SK-N-SH treated with all-trans-retinoic acid at 6 μM for 48 hours (cell line): ENCODE measurements around the gene MTOR.
A peak's percentile ranks its signal among the peaks of the same experiment; 100 is the strongest.

Source experiments
- ATAC-seq: fragments of 200-7000 bp; cut with Tn5 transposase; 3 replicates; pipeline ENCODE4 v1.9.1; 2020; ENCODE audit warnings: mild to moderate bottlenecking, moderate library complexity
- ARNTL ChIP-seq: fragments of 450-650 bp; formaldehyde crosslinking; IDR thresholded peaks from 2 replicates; pipeline ENCODE4 v1.5.0; 2020; ENCODE audit warnings: low read depth, mild to moderate bottlenecking, moderate library complexity, borderline replicate concordance
- CSDC2 ChIP-seq: fragments of 250-450 bp; sonication (Bioruptor Pico); IDR thresholded peaks from 2 replicates; pipeline ENCODE4 v1.5.0; 2020; ENCODE audit warnings: mild to moderate bottlenecking, moderate library complexity
- GLIS3 ChIP-seq: fragments of 250-450 bp; sonication (Bioruptor Pico); IDR thresholded peaks from 2 replicates; pipeline ENCODE4 v1.5.0; 2020; ENCODE audit warnings: mild to moderate bottlenecking, moderate library complexity
- ISL1 ChIP-seq: fragments of 250-450 bp; sonication (Bioruptor Pico); IDR thresholded peaks from 2 replicates; pipeline ENCODE4 v2.1.2; 2022; ENCODE audit warnings: mild to moderate bottlenecking, moderate library complexity
- OSR1 ChIP-seq: fragments of 250-450 bp; sonication (Bioruptor Pico); IDR thresholded peaks from 2 replicates; pipeline ENCODE4 v1.8.0; 2022; ENCODE audit warnings: moderate library complexity, mild to moderate bottlenecking, inconsistent platforms
- PPARA ChIP-seq: fragments of 250-450 bp; sonication (Bioruptor Pico); IDR thresholded peaks from 2 replicates; pipeline ENCODE4 v1.5.0; 2020; ENCODE audit warnings: mild to moderate bottlenecking, borderline replicate concordance
- RARB ChIP-seq: fragments of 250-450 bp; sonication (Bioruptor Pico); IDR thresholded peaks from 2 replicates; pipeline ENCODE4 v1.8.0; 2021; ENCODE audit warnings: mild to moderate bottlenecking, moderate library complexity
- SNAI2 ChIP-seq: fragments of 250-450 bp; sonication (Bioruptor Pico); IDR thresholded peaks from 2 replicates; pipeline ENCODE4 v1.5.0; 2020; ENCODE audit warnings: mild to moderate bottlenecking, moderate library complexity
- TCF4 ChIP-seq: fragments of 250-450 bp; sonication (Bioruptor Pico); IDR thresholded peaks from 2 replicates; pipeline ENCODE4 v1.8.0; 2021; ENCODE audit warnings: mild to moderate bottlenecking, moderate library complexity, borderline replicate concordance
- TOX ChIP-seq: fragments of 250-450 bp; sonication (Bioruptor Pico); IDR thresholded peaks from 2 replicates; pipeline ENCODE4 v1.8.0; 2021; ENCODE audit warnings: mild to moderate bottlenecking, moderate library complexity, borderline replicate concordance
- TSHZ2 ChIP-seq: fragments of 250-450 bp; sonication (Bioruptor Pico); IDR thresholded peaks from 2 replicates; pipeline ENCODE4 v1.5.0; 2020; ENCODE audit warnings: mild to moderate bottlenecking, moderate library complexity
- ZC3H10 ChIP-seq: fragments of 250-450 bp; sonication (Bioruptor Pico); IDR thresholded peaks from 2 replicates; pipeline ENCODE4 v1.5.1; 2021; ENCODE audit warnings: mild to moderate bottlenecking, moderate library complexity
- ZFP3 ChIP-seq: fragments of 250-450 bp; sonication (Bioruptor Pico); IDR thresholded peaks from 2 replicates; pipeline ENCODE4 v1.5.0; 2020; ENCODE audit warnings: mild to moderate bottlenecking, moderate library complexity
- ZFP30 ChIP-seq: fragments of 450-650 bp; formaldehyde crosslinking; IDR thresholded peaks from 2 replicates; pipeline ENCODE4 v1.5.0; 2022; ENCODE audit warnings: mild to moderate bottlenecking, moderate library complexity
- ZNF8 ChIP-seq: fragments of 450-650 bp; formaldehyde crosslinking; IDR thresholded peaks from 2 replicates; pipeline ENCODE4 v1.5.0; 2020; ENCODE audit warnings: mild to moderate bottlenecking, moderate library complexity
- TF ChIP-seq, protein P1 (sequence below): fragments of 250-450 bp; sonication (Bioruptor Pico); IDR thresholded peaks from 2 replicates; pipeline ENCODE4 v1.8.0; 2020; ENCODE audit warnings: mild to moderate bottlenecking, moderate library complexity, borderline replicate concordance
- TF ChIP-seq, protein P2 (sequence below): fragments of 250-450 bp; sonication (Bioruptor Pico); IDR thresholded peaks from 2 replicates; pipeline ENCODE4 v1.8.0; 2021; ENCODE audit warnings: low read depth, mild to moderate bottlenecking, moderate library complexity, borderline replicate concordance
- TF ChIP-seq, protein P3 (sequence below): fragments of 250-450 bp; sonication (Bioruptor Pico); IDR thresholded peaks from 2 replicates; pipeline ENCODE4 v1.5.1; 2021; ENCODE audit warnings: mild to moderate bottlenecking, moderate library complexity
- TF ChIP-seq, protein P4 (sequence below): fragments of 250-450 bp; sonication (Bioruptor Pico); IDR thresholded peaks from 2 replicates; pipeline ENCODE4 v1.5.1; 2020; ENCODE audit warnings: low read depth, mild to moderate bottlenecking, moderate library complexity

MTOR gene

GRCh38 chr1:11279152-11279551 lies 16.8 kb upstream of the MTOR start:
- no peak for TF ChIP-seq OSR1
- TF ChIP-seq ZFP30, result no peak
- TF ChIP-seq ZC3H10 (CRISPR knock-in tag), result no peak
- TF ChIP-seq RARB, result no peak
- TF ChIP-seq ZNF8, result no peak
- TF ChIP-seq SNAI2 (CRISPR knock-in tag), result no peak
- no peak for TF ChIP-seq ARNTL (CRISPR knock-in tag)
- TF ChIP-seq, protein P1, sequence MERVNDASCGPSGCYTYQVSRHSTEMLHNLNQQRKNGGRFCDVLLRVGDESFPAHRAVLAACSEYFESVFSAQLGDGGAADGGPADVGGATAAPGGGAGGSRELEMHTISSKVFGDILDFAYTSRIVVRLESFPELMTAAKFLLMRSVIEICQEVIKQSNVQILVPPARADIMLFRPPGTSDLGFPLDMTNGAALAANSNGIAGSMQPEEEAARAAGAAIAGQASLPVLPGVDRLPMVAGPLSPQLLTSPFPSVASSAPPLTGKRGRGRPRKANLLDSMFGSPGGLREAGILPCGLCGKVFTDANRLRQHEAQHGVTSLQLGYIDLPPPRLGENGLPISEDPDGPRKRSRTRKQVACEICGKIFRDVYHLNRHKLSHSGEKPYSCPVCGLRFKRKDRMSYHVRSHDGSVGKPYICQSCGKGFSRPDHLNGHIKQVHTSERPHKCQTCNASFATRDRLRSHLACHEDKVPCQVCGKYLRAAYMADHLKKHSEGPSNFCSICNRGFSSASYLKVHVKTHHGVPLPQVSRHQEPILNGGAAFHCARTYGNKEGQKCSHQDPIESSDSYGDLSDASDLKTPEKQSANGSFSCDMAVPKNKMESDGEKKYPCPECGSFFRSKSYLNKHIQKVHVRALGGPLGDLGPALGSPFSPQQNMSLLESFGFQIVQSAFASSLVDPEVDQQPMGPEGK (CRISPR knock-in tag), result no peak
- TF ChIP-seq, protein P2, sequence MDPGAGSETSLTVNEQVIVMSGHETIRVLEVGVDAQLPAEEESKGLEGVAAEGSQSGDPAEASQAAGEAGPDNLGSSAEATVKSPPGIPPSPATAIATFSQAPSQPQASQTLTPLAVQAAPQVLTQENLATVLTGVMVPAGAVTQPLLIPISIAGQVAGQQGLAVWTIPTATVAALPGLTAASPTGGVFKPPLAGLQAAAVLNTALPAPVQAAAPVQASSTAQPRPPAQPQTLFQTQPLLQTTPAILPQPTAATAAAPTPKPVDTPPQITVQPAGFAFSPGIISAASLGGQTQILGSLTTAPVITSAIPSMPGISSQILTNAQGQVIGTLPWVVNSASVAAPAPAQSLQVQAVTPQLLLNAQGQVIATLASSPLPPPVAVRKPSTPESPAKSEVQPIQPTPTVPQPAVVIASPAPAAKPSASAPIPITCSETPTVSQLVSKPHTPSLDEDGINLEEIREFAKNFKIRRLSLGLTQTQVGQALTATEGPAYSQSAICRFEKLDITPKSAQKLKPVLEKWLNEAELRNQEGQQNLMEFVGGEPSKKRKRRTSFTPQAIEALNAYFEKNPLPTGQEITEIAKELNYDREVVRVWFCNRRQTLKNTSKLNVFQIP (CRISPR knock-in tag), result no peak
- no peak for TF ChIP-seq TSHZ2 (CRISPR knock-in tag)
- no peak for ATAC-seq

DNA sequence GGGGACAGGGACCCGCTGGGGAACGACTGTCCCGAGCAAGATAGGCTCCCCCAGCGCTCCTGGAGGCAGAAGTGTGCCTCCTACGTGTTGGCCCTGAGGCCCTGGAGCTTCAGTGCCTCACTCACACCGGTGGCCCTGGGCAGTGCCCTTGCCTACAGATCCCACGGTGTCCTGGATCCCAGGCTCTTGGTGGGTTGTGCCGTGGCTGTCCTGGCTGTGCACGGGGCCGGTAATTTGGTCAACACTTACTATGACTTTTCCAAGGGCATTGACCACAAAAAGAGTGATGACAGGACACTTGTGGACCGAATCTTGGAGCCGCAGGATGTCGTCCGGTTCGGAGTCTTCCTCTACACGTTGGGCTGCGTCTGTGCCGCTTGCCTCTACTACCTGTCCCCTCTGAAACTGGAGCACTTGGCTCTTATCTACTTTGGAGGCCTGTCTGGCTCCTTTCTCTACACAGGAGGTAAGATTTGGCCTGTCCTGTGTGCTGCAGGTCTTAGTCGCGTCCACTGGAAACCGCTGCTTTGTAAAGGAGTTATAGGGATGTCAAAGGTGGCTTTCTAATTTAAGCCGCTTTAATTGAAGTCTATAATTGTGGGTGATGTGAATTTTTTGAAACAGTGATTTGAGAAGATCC lies 11.4 kb upstream of the MTOR start:
- peak; percentile 69 for ATAC-seq
- TF ChIP-seq TOX, result no peak
- TF ChIP-seq, protein P3, sequence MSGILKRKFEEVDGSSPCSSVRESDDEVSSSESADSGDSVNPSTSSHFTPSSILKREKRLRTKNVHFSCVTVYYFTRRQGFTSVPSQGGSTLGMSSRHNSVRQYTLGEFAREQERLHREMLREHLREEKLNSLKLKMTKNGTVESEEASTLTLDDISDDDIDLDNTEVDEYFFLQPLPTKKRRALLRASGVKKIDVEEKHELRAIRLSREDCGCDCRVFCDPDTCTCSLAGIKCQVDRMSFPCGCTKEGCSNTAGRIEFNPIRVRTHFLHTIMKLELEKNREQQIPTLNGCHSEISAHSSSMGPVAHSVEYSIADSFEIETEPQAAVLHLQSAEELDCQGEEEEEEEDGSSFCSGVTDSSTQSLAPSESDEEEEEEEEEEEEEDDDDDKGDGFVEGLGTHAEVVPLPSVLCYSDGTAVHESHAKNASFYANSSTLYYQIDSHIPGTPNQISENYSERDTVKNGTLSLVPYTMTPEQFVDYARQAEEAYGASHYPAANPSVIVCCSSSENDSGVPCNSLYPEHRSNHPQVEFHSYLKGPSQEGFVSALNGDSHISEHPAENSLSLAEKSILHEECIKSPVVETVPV (CRISPR knock-in tag), result no peak
- no peak for TF ChIP-seq OSR1
- no peak for TF ChIP-seq GLIS3
- no peak for TF ChIP-seq CSDC2 (CRISPR knock-in tag)
- no peak for TF ChIP-seq ZNF8
- no peak for TF ChIP-seq RARB
- no peak for TF ChIP-seq ISL1 (CRISPR knock-in tag)
- no peak for TF ChIP-seq SNAI2 (CRISPR knock-in tag)
- no peak for TF ChIP-seq ZFP30
- no peak for TF ChIP-seq ZFP3
- TF ChIP-seq, protein P1 (CRISPR knock-in tag), result no peak
- TF ChIP-seq, protein P4, sequence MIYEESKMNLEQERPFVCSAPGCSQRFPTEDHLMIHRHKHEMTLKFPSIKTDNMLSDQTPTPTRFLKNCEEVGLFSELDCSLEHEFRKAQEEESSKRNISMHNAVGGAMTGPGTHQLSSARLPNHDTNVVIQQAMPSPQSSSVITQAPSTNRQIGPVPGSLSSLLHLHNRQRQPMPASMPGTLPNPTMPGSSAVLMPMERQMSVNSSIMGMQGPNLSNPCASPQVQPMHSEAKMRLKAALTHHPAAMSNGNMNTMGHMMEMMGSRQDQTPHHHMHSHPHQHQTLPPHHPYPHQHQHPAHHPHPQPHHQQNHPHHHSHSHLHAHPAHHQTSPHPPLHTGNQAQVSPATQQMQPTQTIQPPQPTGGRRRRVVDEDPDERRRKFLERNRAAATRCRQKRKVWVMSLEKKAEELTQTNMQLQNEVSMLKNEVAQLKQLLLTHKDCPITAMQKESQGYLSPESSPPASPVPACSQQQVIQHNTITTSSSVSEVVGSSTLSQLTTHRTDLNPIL, result no peak
- TF ChIP-seq, protein P2 (CRISPR knock-in tag), result no peak
- no peak for TF ChIP-seq TCF4 (CRISPR knock-in tag)
- TF ChIP-seq PPARA (CRISPR knock-in tag), result no peak
